ENCODE measurements around the gene WDR37.

Gene WDR37

GRCh38 chr10:1179346-1180070 lies 123.3 kb downstream of the WDR37 start:
- DNase-seq (ENCODE audit: insufficient read length, low spot score) (no peak), FAIRE-seq (no peak)
- TF ChIP-seq POLR2AphosphoS5 (IDR thresholded peaks at IDR 0.05; ENCODE audit: low read depth, low read length) = no peak
- no peak for TF ChIP-seq SPI1 (IDR thresholded peaks at IDR 0.05; ENCODE audit: low read depth, low read length)
- no peak for TF ChIP-seq POU2F2 (IDR thresholded peaks at IDR 0.05; ENCODE audit: low read depth, low read length)
- no peak for TF ChIP-seq POLR2A (IDR thresholded peaks at IDR 0.05; ENCODE audit: low read depth, low read length)
- no peak for TF ChIP-seq PAX5 (IDR thresholded peaks at IDR 0.05; ENCODE audit: insufficient read depth, low read length, severe bottlenecking)
- TF ChIP-seq TAF1 (IDR thresholded peaks at IDR 0.05; ENCODE audit: low read depth, low read length) = no peak

GRCh38 chr10:1180071-1180730 lies 124.0 kb downstream of the WDR37 start:
- no peak for TF ChIP-seq SPI1 (IDR thresholded peaks at IDR 0.05; ENCODE audit: low read depth, low read length)
- no peak for TF ChIP-seq PAX5 (IDR thresholded peaks at IDR 0.05; ENCODE audit: insufficient read depth, low read length, severe bottlenecking)
- no peak for TF ChIP-seq POLR2A (IDR thresholded peaks at IDR 0.05; ENCODE audit: low read depth, low read length)
- FAIRE-seq (no peak), DNase-seq (ENCODE audit: insufficient read length, low spot score) (no peak)

- TF ChIP-seq PAX5 (IDR thresholded peaks at IDR 0.05; ENCODE audit: insufficient read depth, low read length, severe bottlenecking) (no peak), POLR2AphosphoS5 (IDR thresholded peaks at IDR 0.05; ENCODE audit: low read depth, low read length) (no peak), TAF1 (IDR thresholded peaks at IDR 0.05; ENCODE audit: low read depth, low read length) (no peak), SPI1 (IDR thresholded peaks at IDR 0.05; ENCODE audit: low read depth, low read length) (no peak), POU2F2 (IDR thresholded peaks at IDR 0.05; ENCODE audit: low read depth, low read length) (no peak), POLR2A (IDR thresholded peaks at IDR 0.05; ENCODE audit: low read depth, low read length) (no peak)
- no peak for FAIRE-seq
- no peak for DNase-seq (ENCODE audit: insufficient read length, low spot score)
Measured at GRCh38 chr10:1180836-1181235, 124.7 kb downstream of the WDR37 start.
